Measurements from ENCODE around the gene DNAH1.

DNA sequence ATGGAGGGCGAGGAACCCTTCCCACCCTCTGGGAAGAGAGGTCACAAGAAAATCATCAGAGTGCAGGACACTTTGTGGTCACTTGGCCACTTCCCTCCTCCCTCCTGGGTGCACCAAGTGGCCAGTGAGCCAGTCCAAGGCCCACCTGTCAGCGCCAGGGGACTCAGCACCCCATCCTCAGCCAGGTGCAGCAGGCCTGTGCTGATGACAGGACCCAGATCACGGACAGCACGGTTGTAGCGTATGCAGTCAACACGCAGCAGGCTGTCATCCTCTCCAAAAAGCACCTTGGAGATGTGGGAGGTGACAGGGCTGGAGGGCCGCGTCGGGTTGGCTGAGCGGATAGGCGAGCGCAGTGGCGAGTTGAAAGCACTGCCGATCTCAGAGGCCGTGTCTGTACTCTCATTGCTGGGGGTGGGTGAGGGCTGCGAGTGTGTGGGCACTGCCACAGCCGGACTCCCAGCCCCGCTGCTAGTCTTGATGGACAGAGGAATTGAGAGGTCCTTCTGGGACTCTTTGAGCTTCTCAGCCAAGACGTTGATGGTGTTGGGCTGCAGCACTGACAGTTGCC, 87.2 kb downstream of the DNAH1 start:
- TF ChIP-seq, protein P1, sequence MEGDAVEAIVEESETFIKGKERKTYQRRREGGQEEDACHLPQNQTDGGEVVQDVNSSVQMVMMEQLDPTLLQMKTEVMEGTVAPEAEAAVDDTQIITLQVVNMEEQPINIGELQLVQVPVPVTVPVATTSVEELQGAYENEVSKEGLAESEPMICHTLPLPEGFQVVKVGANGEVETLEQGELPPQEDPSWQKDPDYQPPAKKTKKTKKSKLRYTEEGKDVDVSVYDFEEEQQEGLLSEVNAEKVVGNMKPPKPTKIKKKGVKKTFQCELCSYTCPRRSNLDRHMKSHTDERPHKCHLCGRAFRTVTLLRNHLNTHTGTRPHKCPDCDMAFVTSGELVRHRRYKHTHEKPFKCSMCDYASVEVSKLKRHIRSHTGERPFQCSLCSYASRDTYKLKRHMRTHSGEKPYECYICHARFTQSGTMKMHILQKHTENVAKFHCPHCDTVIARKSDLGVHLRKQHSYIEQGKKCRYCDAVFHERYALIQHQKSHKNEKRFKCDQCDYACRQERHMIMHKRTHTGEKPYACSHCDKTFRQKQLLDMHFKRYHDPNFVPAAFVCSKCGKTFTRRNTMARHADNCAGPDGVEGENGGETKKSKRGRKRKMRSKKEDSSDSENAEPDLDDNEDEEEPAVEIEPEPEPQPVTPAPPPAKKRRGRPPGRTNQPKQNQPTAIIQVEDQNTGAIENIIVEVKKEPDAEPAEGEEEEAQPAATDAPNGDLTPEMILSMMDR (IDR thresholded peaks at IDR 0.05; ENCODE audit: insufficient read depth, low read length, poor library complexity, severe bottlenecking), result no peak
- TF ChIP-seq EZH2phosphoT487 (conservative IDR thresholded peaks at IDR 0.05; ENCODE audit: low read length), result no peak

Data from SU-DHL-6 (cell line).